A549 (cell line): ENCODE results near the gene CC2D1A. TPM values are rescaled to one million over a fixed set of nuclear protein-coding genes. Genes with fewer than 3 reads are reported as not detected.

Source experiments
- ATAC-seq, 2 experiments: fragments of 200-7000 bp in 1 of 2; fragments of >200 bp in 1 of 2; cut with Nextera tagmentation in 1 of 2; cut with Tn5 transposase in 1 of 2; 3 replicates each; pipeline versions ENCODE4 v1.8.0 to v1.9.1; 2018 to 2020; ENCODE audit warnings: mild to moderate bottlenecking in 1 of 2, moderate library complexity in 1 of 2
- CTCF ChIA-PET: fragments of 300-600 bp; sonication (Branson Sonifier 250); formaldehyde crosslinking; extraction: SDS; loops from one replicate; lab custom pipeline; 2021; ENCODE audit warnings: antibody characterized with exemption, inconsistent platforms; lab: Yijun Ruan, JAX
- POLR2A ChIA-PET: fragments of 350-600 bp; formaldehyde crosslinking; extraction: SDS; loops from one replicate; lab custom pipeline; 2021; ENCODE audit warnings: antibody characterized with exemption, inconsistent platforms; lab: Yijun Ruan, JAX
- DNase-seq, 2 experiments: peaks; one replicate each; pipeline versions ENCODE4 v3.0.0 to v3.0.0-alpha.2; 2011 to 2016; ENCODE audit warnings: low read depth in 1 of 2, low spot score in 1 of 2
- FAIRE-seq: peaks from 2 replicates; lab custom pipeline; 2011; peaks lifted over from hg19 to GRCh38; lab: Jason Lieb, UNC
- H3K27ac ChIP-seq, 2 experiments: fragments of >200 bp; sonication (Bioruptor Twin); formaldehyde crosslinking; 3 replicates each; pipeline ENCODE4 v1.5.1; 2016 to 2017
- H3K4me1 ChIP-seq: fragments of >200 bp; sonication (Bioruptor Twin); formaldehyde crosslinking; 3 replicates; pipeline ENCODE4 v1.6.1; 2016
- H3K4me2 ChIP-seq: fragments of >200 bp; sonication (Bioruptor Twin); formaldehyde crosslinking; 3 replicates; pipeline ENCODE4 v1.6.1; 2016
- H3K4me3 ChIP-seq: fragments of >200 bp; sonication (Bioruptor Twin); formaldehyde crosslinking; 3 replicates; pipeline ENCODE4 v1.5.1; 2016
- H3K9me3 ChIP-seq: fragments of >200 bp; sonication (Bioruptor Twin); formaldehyde crosslinking; 3 replicates; pipeline ENCODE4 v1.6.1; 2016
- BHLHE40 ChIP-seq: IDR thresholded peaks from 2 replicates; pipeline ENCODE4 v1.6.1; 2012; ENCODE audit warnings: low read depth, low read length, inconsistent platforms
- CBX2 ChIP-seq: fragments of 200-600 bp; sonication (generic); IDR thresholded peaks from 2 replicates; pipeline ENCODE4 v1.6.1; 2016; ENCODE audit warnings: low read depth, mild to moderate bottlenecking, borderline replicate concordance
- CBX8 ChIP-seq: fragments of 200-600 bp; sonication (generic); IDR thresholded peaks from 2 replicates; pipeline ENCODE4 v1.6.1; 2016
- CHD2 ChIP-seq: fragments of 150-350 bp; IDR thresholded peaks from 2 replicates; pipeline ENCODE4 v1.6.1; 2014; ENCODE audit warnings: low read length; ENCODE audit not compliant: partially characterized antibody
- EHF ChIP-seq: fragments of 250-450 bp; sonication (Bioruptor Pico); IDR thresholded peaks from 2 replicates; pipeline ENCODE4 v1.5.0; 2020; ENCODE audit warnings: mild to moderate bottlenecking
- EHMT2 ChIP-seq: fragments of 200-600 bp; sonication (generic); IDR thresholded peaks from 2 replicates; pipeline ENCODE4 v1.6.1; 2016; ENCODE audit warnings: antibody characterized with exemption, low read depth, mild to moderate bottlenecking, moderate library complexity
- ESRRA ChIP-seq: fragments of 150-350 bp; IDR thresholded peaks from 2 replicates; pipeline ENCODE4 v1.6.1; 2014; ENCODE audit warnings: mild to moderate bottlenecking, low read length, borderline replicate concordance
- FOSB ChIP-seq: fragments of 250-450 bp; sonication (Bioruptor Pico); IDR thresholded peaks from 2 replicates; pipeline ENCODE4 v1.5.0; 2020; ENCODE audit warnings: mild to moderate bottlenecking, moderate library complexity
- FOSL2 ChIP-seq, 2 experiments: fragments of 450-650 bp in 1 of 2; fragments of >200 bp in 1 of 2; sonication (Bioruptor Twin) in 1 of 2; formaldehyde crosslinking; IDR thresholded peaks; 2 replicates each; pipeline versions ENCODE4 v1.5.0 to v1.6.1; 2016 to 2020; ENCODE audit warnings: mild to moderate bottlenecking in 1 of 2, moderate library complexity in 1 of 2
- GATA3 ChIP-seq: IDR thresholded peaks from 2 replicates; pipeline ENCODE4 v1.6.1; 2012; ENCODE audit warnings: borderline replicate concordance
- HDAC2 ChIP-seq: fragments of 200-600 bp; sonication (generic); IDR thresholded peaks from 2 replicates; pipeline ENCODE4 v1.6.1; 2016
- HEYL ChIP-seq: fragments of 250-450 bp; sonication (Bioruptor Pico); IDR thresholded peaks from 2 replicates; pipeline ENCODE4 v1.8.0; 2021; ENCODE audit warnings: mild to moderate bottlenecking, moderate library complexity
- HOXA7 ChIP-seq: fragments of 250-450 bp; sonication (Bioruptor Pico); IDR thresholded peaks from 2 replicates; pipeline ENCODE4 v1.5.0; 2020; ENCODE audit warnings: mild to moderate bottlenecking, moderate library complexity
- HOXB13 ChIP-seq: fragments of 250-450 bp; sonication (Bioruptor Pico); IDR thresholded peaks from 2 replicates; pipeline ENCODE4 v1.5.0; 2020; ENCODE audit warnings: low read depth, mild to moderate bottlenecking, moderate library complexity
- KDM1A ChIP-seq: fragments of 200-600 bp; sonication (generic); IDR thresholded peaks from 2 replicates; pipeline ENCODE4 v1.6.1; 2016; ENCODE audit warnings: low read depth, mild to moderate bottlenecking
- MAFK ChIP-seq: fragments of 450-650 bp; IDR thresholded peaks from 2 replicates; pipeline ENCODE4 v1.6.1; 2014; ENCODE audit not compliant: partially characterized antibody
- MAZ ChIP-seq: fragments of 150-350 bp; IDR thresholded peaks from 2 replicates; pipeline ENCODE4 v1.6.1; 2014; ENCODE audit warnings: antibody characterized with exemption, low read depth, low read length, borderline replicate concordance
- MYC ChIP-seq: IDR thresholded peaks from 2 replicates; pipeline ENCODE4 v1.6.1; 2012; ENCODE audit warnings: mild to moderate bottlenecking, inconsistent platforms, low read length, improper control_type of control experiment, borderline replicate concordance
- RAD21 ChIP-seq, 2 experiments: fragments of >200 bp in 1 of 2; sonication (Bioruptor Twin) in 1 of 2; formaldehyde crosslinking in 1 of 2; IDR thresholded peaks in 1 of 2; conservative IDR thresholded peaks in 1 of 2; 2 replicates in 1 of 2; 3 replicates in 1 of 2; pipeline ENCODE4 v1.6.1; 2012 to 2018; ENCODE audit warnings: inconsistent platforms in 1 of 2
- RCOR1 ChIP-seq: fragments of 150-350 bp; IDR thresholded peaks from 2 replicates; pipeline ENCODE4 v1.6.1; 2014; ENCODE audit warnings: antibody characterized with exemption, low read length, low read depth
- RFX5 ChIP-seq: fragments of 450-650 bp; IDR thresholded peaks from 2 replicates; pipeline ENCODE4 v1.7.1; 2014; ENCODE audit warnings: antibody characterized with exemption, mild to moderate bottlenecking, moderate library complexity
- RNF2 ChIP-seq: fragments of 200-600 bp; sonication (generic); IDR thresholded peaks from 2 replicates; pipeline ENCODE4 v1.6.1; 2016; ENCODE audit warnings: low read depth, mild to moderate bottlenecking, antibody characterized with exemption, moderate library complexity, borderline replicate concordance
- ZC3H11A ChIP-seq: fragments of 450-650 bp; IDR thresholded peaks from 2 replicates; pipeline ENCODE4 v1.6.1; 2014; ENCODE audit warnings: antibody characterized with exemption, mild to moderate bottlenecking
- ZSCAN20 ChIP-seq: fragments of 250-450 bp; sonication (Bioruptor Pico); IDR thresholded peaks from 2 replicates; pipeline ENCODE4 v1.8.0; 2022; ENCODE audit warnings: mild to moderate bottlenecking, moderate library complexity
- WGBS: methylation state at CpG from one replicate; pipeline ENCODE4 v1.1.6; 2017; ENCODE audit errors: missing lambda C conversion rate; 5-methylcytosine and 5-hydroxymethylcytosine counted together
- polyA plus RNA-seq, 4 experiments: library from polyadenylated mRNA; depleted of rRNA in 3 of 4; stranded (reverse); fragments of >200 nt; fragmentation: RNase III in 1 of 4; extraction: RNeasy Plus Mini Kit Qiagen cat#74134 plus additional on column Dnase treatment in 1 of 4; gene quantifications; 2 replicates in 3 of 4; 3 replicates in 1 of 4; pipeline ENCODE4 v1.2.3, GENCODE V29; 2011 to 2017
- TF ChIP-seq, protein P1 (sequence below): fragments of 450-650 bp; IDR thresholded peaks from 2 replicates; pipeline ENCODE4 v1.6.1; 2014; ENCODE audit warnings: antibody characterized with exemption
- TF ChIP-seq, protein P2 (sequence below): fragments of 250-450 bp; sonication (Bioruptor Pico); IDR thresholded peaks from 2 replicates; pipeline ENCODE4 v1.5.0; 2020; ENCODE audit warnings: low read depth, mild to moderate bottlenecking, moderate library complexity
- TF ChIP-seq, protein P3 (sequence below): fragments of >200 bp; sonication (Bioruptor Twin); formaldehyde crosslinking; IDR thresholded peaks from 2 replicates; pipeline ENCODE4 v1.6.1; 2016
- TF ChIP-seq, protein P4 (sequence below): fragments of 150-350 bp; IDR thresholded peaks from 2 replicates; pipeline ENCODE4 v1.6.1; 2014; ENCODE audit warnings: low read depth, mild to moderate bottlenecking, low read length

Gene CC2D1A
- polyA plus RNA-seq, 2 of the 4 experiments (the other 2 are of a cell fraction), result 4.8 to 13.9 TPM

DNA sequence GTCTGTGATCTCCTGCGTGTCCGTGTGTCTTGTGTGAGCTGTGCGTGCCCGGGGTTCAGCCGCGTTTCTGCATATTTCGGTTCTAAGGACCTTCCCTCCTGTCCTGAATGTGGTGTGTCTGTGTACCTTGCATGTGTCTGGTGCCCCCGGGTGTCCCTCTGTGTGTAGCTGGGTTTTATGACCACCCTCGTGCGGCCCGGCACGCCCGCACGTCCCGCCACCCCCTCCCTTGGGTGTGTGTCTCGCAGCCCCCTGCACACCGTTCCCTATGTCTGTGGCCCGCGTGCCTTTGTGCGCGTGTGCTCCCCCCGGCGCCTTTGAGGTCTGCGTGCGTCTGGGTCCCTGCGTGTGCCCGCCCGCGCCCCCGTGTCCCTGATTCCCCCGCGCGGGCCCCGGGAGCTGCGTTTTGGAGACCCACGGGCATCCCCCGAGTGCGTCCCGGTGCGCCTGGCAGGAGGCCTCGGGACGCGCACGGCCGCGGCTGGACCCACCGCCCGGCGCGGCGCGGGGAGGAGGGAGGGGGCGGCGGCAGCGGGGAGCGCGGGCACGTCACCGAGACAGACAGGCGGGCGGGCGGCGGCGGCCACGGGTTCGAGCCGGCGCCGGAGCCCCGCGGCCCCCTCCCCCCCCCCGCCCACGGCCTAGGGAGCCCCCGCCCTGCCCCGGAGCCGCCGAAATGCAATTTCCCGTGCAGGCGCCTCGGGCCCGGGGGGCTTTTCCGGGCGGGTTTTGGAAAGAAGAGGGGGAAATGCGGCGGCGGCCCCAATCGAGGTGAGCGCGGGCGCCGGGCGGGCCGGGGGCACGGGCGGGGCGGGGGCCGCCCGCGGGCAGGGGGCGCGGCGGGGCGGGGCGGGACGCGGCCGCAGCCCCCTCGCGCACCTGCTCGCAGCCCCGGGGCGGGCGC lies 41.1 kb upstream of the CC2D1A start:
- ATAC-seq (no peak), DNase-seq (no peak), FAIRE-seq (no peak)
- Histone ChIP-seq H3K4me3 (peak overlapping the region; percentile 88), H3K4me2 (peak overlapping the region; percentile 97), H3K4me1 (peaks cover 46% of the 10 kb centered on the region), H3K9me3 (no peaks in the 10 kb centered on the region), H3K27ac (peak overlapping the region; percentile 91 to 96)
- WGBS, result 59% methylated on average over 14 of the region's 113 CpGs
- POLR2A ChIA-PET, result interaction anchor here (3.5 kb wide), 1 partner anchor 30 kb away, joined by 37 read pairs; no protein-coding TSS in a partner anchor
- TF ChIP-seq MYC, result no peak
- TF ChIP-seq CBX8, result no peak
- no peak for TF ChIP-seq ZC3H11A
- no peak for TF ChIP-seq BHLHE40
- TF ChIP-seq RAD21 (conservative IDR thresholded peaks at IDR 0.05 in 1 of 2, IDR thresholded peaks at IDR 0.05 in 1 of 2), result no peak
- TF ChIP-seq, protein P1, sequence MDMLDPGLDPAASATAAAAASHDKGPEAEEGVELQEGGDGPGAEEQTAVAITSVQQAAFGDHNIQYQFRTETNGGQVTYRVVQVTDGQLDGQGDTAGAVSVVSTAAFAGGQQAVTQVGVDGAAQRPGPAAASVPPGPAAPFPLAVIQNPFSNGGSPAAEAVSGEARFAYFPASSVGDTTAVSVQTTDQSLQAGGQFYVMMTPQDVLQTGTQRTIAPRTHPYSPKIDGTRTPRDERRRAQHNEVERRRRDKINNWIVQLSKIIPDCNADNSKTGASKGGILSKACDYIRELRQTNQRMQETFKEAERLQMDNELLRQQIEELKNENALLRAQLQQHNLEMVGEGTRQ, result no peak
- no peak for TF ChIP-seq FOSL2 (IDR thresholded peaks at IDR 0.05)
- no peak for TF ChIP-seq FOSL2 (CRISPR knock-in tag; IDR thresholded peaks at IDR 0.05)
- no peak for TF ChIP-seq ZSCAN20
- no peak for TF ChIP-seq EHF (CRISPR knock-in tag)
- TF ChIP-seq HEYL, result no peak
- TF ChIP-seq HDAC2, result no peak
- no peak for TF ChIP-seq ESRRA
- no peak for TF ChIP-seq KDM1A
- no peak for TF ChIP-seq FOSB
- TF ChIP-seq, protein P2, sequence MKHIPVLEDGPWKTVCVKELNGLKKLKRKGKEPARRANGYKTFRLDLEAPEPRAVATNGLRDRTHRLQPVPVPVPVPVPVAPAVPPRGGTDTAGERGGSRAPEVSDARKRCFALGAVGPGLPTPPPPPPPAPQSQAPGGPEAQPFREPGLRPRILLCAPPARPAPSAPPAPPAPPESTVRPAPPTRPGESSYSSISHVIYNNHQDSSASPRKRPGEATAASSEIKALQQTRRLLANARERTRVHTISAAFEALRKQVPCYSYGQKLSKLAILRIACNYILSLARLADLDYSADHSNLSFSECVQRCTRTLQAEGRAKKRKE (CRISPR knock-in tag), result no peak
- TF ChIP-seq CHD2, result no peak
- no peak for TF ChIP-seq RNF2
- CTCF ChIA-PET, result interaction anchor here (1.0 to 20.6 kb wide), 5 partner anchors 15 to 80 kb away, joined by 3 to 271 read pairs (median 48); partner anchors contain the start of gene ZSWIM4

DNA sequence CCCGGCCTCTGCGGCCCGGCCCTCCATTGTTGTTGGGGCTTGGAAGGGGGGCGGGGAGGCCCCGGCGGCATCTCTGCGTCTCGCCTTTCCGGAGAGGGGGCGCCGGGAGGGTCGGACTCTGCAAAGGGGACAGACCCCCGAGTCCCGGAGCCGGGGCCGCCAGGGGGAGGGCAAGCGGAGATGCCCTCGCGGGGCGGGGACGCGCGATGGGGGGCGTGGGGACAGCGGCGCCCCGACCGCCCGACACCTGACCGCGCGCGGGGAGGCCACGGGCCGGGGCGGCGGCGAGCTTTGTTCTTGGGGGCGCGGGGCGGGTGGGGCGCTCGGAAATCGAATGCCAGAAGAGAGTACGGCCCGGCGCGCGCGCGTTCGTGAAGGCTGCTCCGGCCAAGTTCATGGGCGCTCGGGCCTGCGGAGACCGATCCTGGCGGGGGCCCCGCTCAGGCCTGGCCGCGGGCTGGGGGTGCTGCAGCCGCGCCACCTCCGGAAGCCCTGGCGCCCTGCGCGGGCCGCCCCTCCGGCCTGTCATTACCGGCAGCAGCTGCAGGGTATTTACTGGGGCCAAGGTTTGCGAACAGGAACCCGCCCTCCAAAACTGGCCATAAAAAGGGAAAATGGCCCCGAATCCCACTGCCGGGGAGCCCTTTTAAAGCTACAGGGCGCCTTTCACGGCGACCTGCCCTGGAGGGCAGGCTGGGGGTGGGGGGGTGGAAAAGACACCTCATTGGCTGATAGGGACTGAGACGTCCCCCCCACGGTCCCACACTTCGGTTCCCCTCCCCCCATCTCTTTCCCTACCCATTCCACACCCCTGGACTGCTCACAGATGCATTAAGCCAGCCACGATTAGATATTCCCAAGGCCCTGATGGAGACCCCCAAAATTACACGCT lies 40.2 kb upstream of the CC2D1A start:
- ChIA-PET CTCF (interaction anchor here (0.8 to 20.6 kb wide), 3 partner anchors 13 to 81 kb away, joined by 3 to 271 read pairs (median 3); no protein-coding TSS in a partner anchor), POLR2A (interaction anchor here (1.1 kb wide), 1 partner anchor 19 kb away, joined by 4 read pairs; no protein-coding TSS in a partner anchor)
- peak overlapping the region; percentile 88 for H3K4me3 ChIP-seq
- TF ChIP-seq RFX5 (no peak), RCOR1 (no peak), HOXB13 (no peak), FOSL2 (IDR thresholded peaks at IDR 0.05) (no peak), FOSL2 (CRISPR knock-in tag; IDR thresholded peaks at IDR 0.05) (no peak), GATA3 (no peak), CBX2 (no peak), HOXA7 (CRISPR knock-in tag) (no peak), EHMT2 (no peak), MAFK (no peak), MAZ (no peak), FOSB (no peak)
- TF ChIP-seq, protein P3, sequence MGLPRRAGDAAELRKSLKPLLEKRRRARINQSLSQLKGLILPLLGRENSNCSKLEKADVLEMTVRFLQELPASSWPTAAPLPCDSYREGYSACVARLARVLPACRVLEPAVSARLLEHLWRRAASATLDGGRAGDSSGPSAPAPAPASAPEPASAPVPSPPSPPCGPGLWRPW, result no peak
- TF ChIP-seq, protein P4, sequence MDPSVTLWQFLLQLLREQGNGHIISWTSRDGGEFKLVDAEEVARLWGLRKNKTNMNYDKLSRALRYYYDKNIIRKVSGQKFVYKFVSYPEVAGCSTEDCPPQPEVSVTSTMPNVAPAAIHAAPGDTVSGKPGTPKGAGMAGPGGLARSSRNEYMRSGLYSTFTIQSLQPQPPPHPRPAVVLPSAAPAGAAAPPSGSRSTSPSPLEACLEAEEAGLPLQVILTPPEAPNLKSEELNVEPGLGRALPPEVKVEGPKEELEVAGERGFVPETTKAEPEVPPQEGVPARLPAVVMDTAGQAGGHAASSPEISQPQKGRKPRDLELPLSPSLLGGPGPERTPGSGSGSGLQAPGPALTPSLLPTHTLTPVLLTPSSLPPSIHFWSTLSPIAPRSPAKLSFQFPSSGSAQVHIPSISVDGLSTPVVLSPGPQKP, result no peak
- H3K27ac ChIP-seq, result peak overlapping the region; percentile 91 to 96
- no peak for ATAC-seq
- DNase-seq, result no peak
- H3K9me3 ChIP-seq, result no peaks in the 10 kb centered on the region
- peaks cover 38% of the 10 kb centered on the region for H3K4me1 ChIP-seq
- no peak for FAIRE-seq
- H3K4me2 ChIP-seq, result peak overlapping the region; percentile 97
- 25% methylated on average over 8 of the region's 82 CpGs for WGBS
